PFSK-1 (cell line): ENCODE measurements around the gene ARL15.

Experiments used
- POLR2AphosphoS5 ChIP-seq: IDR thresholded peaks from 2 replicates; pipeline ENCODE4 v1.6.1; 2012; ENCODE audit warnings: low read depth, mild to moderate bottlenecking, control low read depth, low read length, moderate library complexity
- TAF1 ChIP-seq: IDR thresholded peaks from 2 replicates; pipeline ENCODE4 v1.6.1; 2012; ENCODE audit warnings: low read length, control low read depth, borderline replicate concordance; ENCODE audit not compliant: insufficient read depth

GRCh38 chr5:53873235-53873634 is 437.1 kb downstream of the ARL15 start:
- TF ChIP-seq POLR2AphosphoS5 (no peak), TAF1 (no peak)
